SK-N-SH treated with all-trans-retinoic acid at 6 μM for 48 hours (cell line): ENCODE measurements around the gene EWSR1.
A peak's percentile ranks its signal among the peaks of the same experiment; 100 is the strongest.

Source experiments
- ARNTL ChIP-seq: fragments of 450-650 bp; formaldehyde crosslinking; IDR thresholded peaks from 2 replicates; pipeline ENCODE4 v1.5.0; 2020; ENCODE audit warnings: low read depth, mild to moderate bottlenecking, moderate library complexity, borderline replicate concordance
- CREB5 ChIP-seq: fragments of 250-450 bp; sonication (Bioruptor Pico); IDR thresholded peaks from 2 replicates; pipeline ENCODE4 v1.5.1; 2020; ENCODE audit warnings: low read depth, mild to moderate bottlenecking, moderate library complexity
- CSRNP3 ChIP-seq: fragments of 250-450 bp; sonication (Bioruptor Pico); IDR thresholded peaks from 2 replicates; pipeline ENCODE4 v1.5.1; 2021; ENCODE audit warnings: mild to moderate bottlenecking, moderate library complexity
- ESRRG ChIP-seq: fragments of 250-450 bp; sonication (Bioruptor Pico); IDR thresholded peaks from 2 replicates; pipeline ENCODE4 v1.6.1; 2021; ENCODE audit warnings: mild to moderate bottlenecking
- ISL1 ChIP-seq: fragments of 250-450 bp; sonication (Bioruptor Pico); IDR thresholded peaks from 2 replicates; pipeline ENCODE4 v2.1.2; 2022; ENCODE audit warnings: mild to moderate bottlenecking, moderate library complexity
- PATZ1 ChIP-seq: fragments of 250-450 bp; sonication (Bioruptor Pico); IDR thresholded peaks from 2 replicates; pipeline ENCODE4 v1.8.0; 2020; ENCODE audit warnings: mild to moderate bottlenecking, moderate library complexity, borderline replicate concordance
- PPARA ChIP-seq: fragments of 250-450 bp; sonication (Bioruptor Pico); IDR thresholded peaks from 2 replicates; pipeline ENCODE4 v1.5.0; 2020; ENCODE audit warnings: mild to moderate bottlenecking, borderline replicate concordance
- RARB ChIP-seq: fragments of 250-450 bp; sonication (Bioruptor Pico); IDR thresholded peaks from 2 replicates; pipeline ENCODE4 v1.8.0; 2021; ENCODE audit warnings: mild to moderate bottlenecking, moderate library complexity
- TCF4 ChIP-seq: fragments of 250-450 bp; sonication (Bioruptor Pico); IDR thresholded peaks from 2 replicates; pipeline ENCODE4 v1.8.0; 2021; ENCODE audit warnings: mild to moderate bottlenecking, moderate library complexity, borderline replicate concordance
- ZFP3 ChIP-seq: fragments of 250-450 bp; sonication (Bioruptor Pico); IDR thresholded peaks from 2 replicates; pipeline ENCODE4 v1.5.0; 2020; ENCODE audit warnings: mild to moderate bottlenecking, moderate library complexity
- ZFP30 ChIP-seq: fragments of 450-650 bp; formaldehyde crosslinking; IDR thresholded peaks from 2 replicates; pipeline ENCODE4 v1.5.0; 2022; ENCODE audit warnings: mild to moderate bottlenecking, moderate library complexity
- ZNF565 ChIP-seq: fragments of 450-650 bp; formaldehyde crosslinking; conservative IDR thresholded peaks from 2 replicates; pipeline ENCODE4 v1.5.0; 2020; ENCODE audit warnings: low read depth, mild to moderate bottlenecking, moderate library complexity
- ZNF70 ChIP-seq: fragments of 450-650 bp; formaldehyde crosslinking; IDR thresholded peaks from 2 replicates; pipeline ENCODE4 v1.5.0; 2020; ENCODE audit warnings: mild to moderate bottlenecking, moderate library complexity
- ZNF8 ChIP-seq: fragments of 450-650 bp; formaldehyde crosslinking; IDR thresholded peaks from 2 replicates; pipeline ENCODE4 v1.5.0; 2020; ENCODE audit warnings: mild to moderate bottlenecking, moderate library complexity

DNA sequence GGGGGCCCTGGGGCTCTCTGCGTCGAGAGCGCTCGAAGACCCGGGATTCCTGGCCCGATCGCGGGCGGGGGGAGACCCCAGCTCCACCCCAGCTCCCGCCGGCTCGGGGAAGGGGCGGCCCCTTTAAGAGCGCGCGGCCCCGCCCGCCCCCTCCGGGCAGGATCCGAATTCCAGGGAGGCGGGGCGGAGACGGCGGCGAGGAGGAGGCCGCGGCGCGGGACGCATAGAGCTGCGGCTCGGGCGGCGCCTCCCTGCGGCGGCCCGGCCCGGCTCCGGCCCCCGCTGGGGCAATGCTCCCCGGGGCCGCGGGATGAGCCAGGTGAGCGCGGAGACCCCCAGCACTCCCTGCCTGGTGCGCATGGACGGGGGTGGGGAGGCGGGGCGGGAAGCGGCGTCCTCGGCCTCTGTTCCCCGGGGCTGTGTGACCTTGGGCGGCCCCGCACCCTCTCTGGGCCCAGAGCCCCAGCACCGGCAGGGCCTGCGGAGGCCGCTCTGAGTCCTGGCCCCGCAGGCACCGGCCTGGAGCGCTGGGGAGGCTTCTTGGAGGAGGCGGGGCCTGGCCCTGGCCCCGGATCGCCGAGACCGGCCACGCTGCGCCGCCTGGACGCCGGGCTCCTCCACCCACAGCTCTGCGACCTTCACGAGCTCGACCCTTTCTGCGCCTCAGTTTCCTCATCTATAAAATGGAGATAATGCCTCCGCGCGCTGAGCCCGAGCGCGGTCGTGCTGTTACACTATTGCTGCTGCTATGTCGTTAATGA, 38.9 kb downstream of the EWSR1 start:
- TF ChIP-seq ARNTL (CRISPR knock-in tag) (no peak), ISL1 (no peak), ZNF565 (CRISPR knock-in tag) (no peak), ZFP30 (CRISPR knock-in tag) (no peak), ZNF70 (peak; percentile 99), RARB (CRISPR knock-in tag) (no peak), ESRRG (CRISPR knock-in tag) (no peak), ZFP3 (CRISPR knock-in tag) (no peak), CREB5 (CRISPR knock-in tag) (no peak), PATZ1 (CRISPR knock-in tag) (no peak), ZNF8 (no peak), CSRNP3 (CRISPR knock-in tag) (no peak; the same call in 1 of the 2 replicates), TCF4 (no peak), PPARA (CRISPR knock-in tag) (no peak)
